DOHH2 (cell line): Measurements from ENCODE around the gene TRAK1.

ENCODE experiments used
- EZH2phosphoT487 ChIP-seq: fragments of 200-600 bp; sonication (generic); IDR thresholded peaks from 2 replicates; pipeline ENCODE4 v1.6.1; 2017; ENCODE audit warnings: borderline replicate concordance, mild to moderate bottlenecking, antibody characterized with exemption, low read length, moderate library complexity, mixed read lengths
- TF ChIP-seq, protein P1 (sequence below): fragments of 200-600 bp; sonication (generic); IDR thresholded peaks from one replicate; pipeline ENCODE4 v1.5.1; 2014; ENCODE audit warnings: antibody characterized with exemption, mild to moderate bottlenecking, low read depth, low read length; ENCODE audit not compliant: poor library complexity, severe bottlenecking

DNA sequence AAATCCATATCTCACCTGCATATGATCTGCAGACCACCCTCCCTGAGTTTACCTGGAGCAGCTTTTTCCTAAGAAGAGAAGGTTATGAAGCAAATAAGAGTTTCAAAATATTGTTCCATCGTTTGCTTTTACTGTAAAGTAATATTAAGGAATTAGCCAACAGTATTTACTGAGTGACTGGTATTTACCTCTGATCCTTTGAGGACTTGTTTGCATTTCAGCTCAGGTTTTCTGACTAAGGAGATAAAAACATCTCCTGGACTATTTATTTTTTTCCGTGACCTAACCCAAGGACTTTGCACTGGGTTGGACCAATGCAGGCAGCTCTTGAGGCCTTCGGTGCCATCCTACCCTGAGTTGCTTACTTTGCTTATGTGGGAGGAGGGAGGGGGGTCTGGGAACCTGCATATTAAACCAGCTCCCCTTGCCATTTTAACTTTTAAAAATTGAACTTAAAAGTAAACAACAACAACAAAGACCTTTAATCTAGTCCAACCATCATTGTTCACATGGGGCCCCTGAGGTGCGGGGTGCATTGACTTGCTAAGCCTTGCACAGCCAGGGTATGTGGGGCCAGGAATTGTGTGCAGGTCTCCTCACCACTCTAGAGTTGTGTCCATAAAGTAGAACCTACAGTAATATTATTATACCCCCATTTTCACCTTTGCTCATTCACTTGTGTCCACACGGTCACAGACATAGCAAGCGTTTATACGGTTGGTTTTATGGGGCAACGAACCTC lies 39.3 kb downstream of the TRAK1 start:
- TF ChIP-seq, protein P1, sequence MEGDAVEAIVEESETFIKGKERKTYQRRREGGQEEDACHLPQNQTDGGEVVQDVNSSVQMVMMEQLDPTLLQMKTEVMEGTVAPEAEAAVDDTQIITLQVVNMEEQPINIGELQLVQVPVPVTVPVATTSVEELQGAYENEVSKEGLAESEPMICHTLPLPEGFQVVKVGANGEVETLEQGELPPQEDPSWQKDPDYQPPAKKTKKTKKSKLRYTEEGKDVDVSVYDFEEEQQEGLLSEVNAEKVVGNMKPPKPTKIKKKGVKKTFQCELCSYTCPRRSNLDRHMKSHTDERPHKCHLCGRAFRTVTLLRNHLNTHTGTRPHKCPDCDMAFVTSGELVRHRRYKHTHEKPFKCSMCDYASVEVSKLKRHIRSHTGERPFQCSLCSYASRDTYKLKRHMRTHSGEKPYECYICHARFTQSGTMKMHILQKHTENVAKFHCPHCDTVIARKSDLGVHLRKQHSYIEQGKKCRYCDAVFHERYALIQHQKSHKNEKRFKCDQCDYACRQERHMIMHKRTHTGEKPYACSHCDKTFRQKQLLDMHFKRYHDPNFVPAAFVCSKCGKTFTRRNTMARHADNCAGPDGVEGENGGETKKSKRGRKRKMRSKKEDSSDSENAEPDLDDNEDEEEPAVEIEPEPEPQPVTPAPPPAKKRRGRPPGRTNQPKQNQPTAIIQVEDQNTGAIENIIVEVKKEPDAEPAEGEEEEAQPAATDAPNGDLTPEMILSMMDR: no peak
- TF ChIP-seq EZH2phosphoT487: no peak
